Measurements from ENCODE around the gene MAGED2.
"Not testable (repeated sequence)": the region's sequence is repeated elsewhere in the genome, so short reads cannot be mapped to it uniquely, and the experiment has no call there.

The MAGED2 gene

GRCh38 chrX:54820737-54821136 lies 13.2 kb downstream of the MAGED2 start:
- H3K9ac ChIP-seq (ENCODE audit: low read length): no peak overlapping the region
- H3K36me3 ChIP-seq (ENCODE audit: insufficient read depth, low read length): no peaks in the 10 kb centered on the region
- no peaks in the 10 kb centered on the region for H3K9me3 ChIP-seq (ENCODE audit: low read length)
- H3K27me3 ChIP-seq (ENCODE audit: control insufficient read depth in 1 of 2, insufficient read depth in 2 of 2, low read length in 2 of 2): peaks cover 0 to 4% of the 10 kb centered on the region in 2 donors
- H3K4me1 ChIP-seq (ENCODE audit: insufficient read depth, low read length): no peaks in the 10 kb centered on the region
- no peak overlapping the region for H3K27ac ChIP-seq (ENCODE audit: low read depth, low read length)
- H3K4me3 ChIP-seq (ENCODE audit: low read depth in 1 of 2, low read length in 2 of 2): no peak overlapping the region

- no peak overlapping the region for H3K4me3 ChIP-seq (ENCODE audit: low read depth in 1 of 2, low read length in 2 of 2)
These were observed 13.8 kb downstream of the MAGED2 start for GRCh38 chrX:54821310-54821709.

DNA sequence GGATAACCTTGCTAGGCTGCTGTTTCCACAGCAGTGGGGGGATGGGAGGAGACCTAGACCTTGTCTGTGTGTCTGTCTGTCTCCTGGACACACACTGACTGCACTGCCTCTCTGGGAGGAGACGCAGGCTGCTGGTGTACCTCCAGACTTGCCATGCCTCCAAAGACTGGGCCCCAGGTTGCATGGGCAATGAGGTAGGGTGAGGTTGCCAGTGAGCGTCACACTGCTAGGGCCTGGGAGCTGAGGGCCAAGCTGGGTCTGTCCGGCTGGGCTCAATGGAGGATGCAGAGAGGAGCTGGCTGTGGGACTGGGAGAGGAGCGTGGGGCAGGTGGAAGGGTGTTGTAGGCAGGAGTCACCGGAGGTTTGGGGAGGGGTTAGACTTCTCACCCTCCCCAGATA lies 16.6 kb downstream of the MAGED2 start:
- Histone ChIP-seq H3K27ac (ENCODE audit: low read depth, low read length) (no peak overlapping the region), H3K4me3 (ENCODE audit: low read depth in 1 of 2, low read length in 2 of 2) (no peak overlapping the region)

More at GRCh38 chrX:54821310-54821709, 13.8 kb downstream of the MAGED2 start:
- H3K36me3 ChIP-seq (ENCODE audit: insufficient read depth, low read length): no peaks in the 10 kb centered on the region
- no peak overlapping the region for H3K27ac ChIP-seq (ENCODE audit: low read depth, low read length)
- H3K9ac ChIP-seq (ENCODE audit: low read length): no peak overlapping the region
- no peaks in the 10 kb centered on the region for H3K9me3 ChIP-seq (ENCODE audit: low read length)
- H3K27me3 ChIP-seq (ENCODE audit: control insufficient read depth in 1 of 2, insufficient read depth in 2 of 2, low read length in 2 of 2): peaks cover 0 to 4% of the 10 kb centered on the region in 2 donors
- no peaks in the 10 kb centered on the region for H3K4me1 ChIP-seq (ENCODE audit: insufficient read depth, low read length)

DNA sequence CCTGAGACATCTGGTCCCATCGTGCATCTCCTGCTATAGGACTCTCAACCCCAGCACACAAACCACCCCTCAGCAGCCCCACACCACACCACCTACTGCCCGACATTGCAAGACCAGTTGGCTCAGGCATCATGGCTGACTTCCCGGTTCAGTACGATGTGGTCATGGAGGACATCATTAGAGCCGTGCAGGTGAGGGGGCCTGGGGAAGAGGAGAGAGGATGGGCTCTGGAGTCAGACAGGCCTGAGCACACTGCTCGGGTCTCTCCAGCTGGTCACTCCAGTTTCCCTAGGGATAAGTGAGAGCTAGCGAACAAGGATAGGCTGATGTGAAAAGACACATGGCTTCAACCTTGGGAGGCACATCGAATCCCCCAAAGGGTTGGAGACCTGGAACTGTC lies 17.2 kb downstream of the MAGED2 start:
- H3K4me1 ChIP-seq (ENCODE audit: insufficient read depth, low read length): no peaks in the 10 kb centered on the region
- H3K9me3 ChIP-seq (ENCODE audit: low read length): no peaks in the 10 kb centered on the region
- H3K27ac ChIP-seq (ENCODE audit: low read depth, low read length): no peak overlapping the region
- no peak overlapping the region for H3K9ac ChIP-seq (ENCODE audit: low read length)
- no peak overlapping the region for H3K4me3 ChIP-seq (ENCODE audit: low read depth in 1 of 2, low read length in 2 of 2)
- no peaks in the 10 kb centered on the region for H3K27me3 ChIP-seq (ENCODE audit: control insufficient read depth in 1 of 2, insufficient read depth in 2 of 2, low read length in 2 of 2)
- no peaks in the 10 kb centered on the region for H3K36me3 ChIP-seq (ENCODE audit: insufficient read depth, low read length)

More for the DNA sequence above, 16.6 kb downstream of the MAGED2 start:
- Histone ChIP-seq H3K9me3 (ENCODE audit: low read length) (no peaks in the 10 kb centered on the region), H3K36me3 (ENCODE audit: insufficient read depth, low read length) (no peaks in the 10 kb centered on the region), H3K9ac (ENCODE audit: low read length) (no peak overlapping the region), H3K27me3 (ENCODE audit: control insufficient read depth in 1 of 2, insufficient read depth in 2 of 2, low read length in 2 of 2) (no peaks in the 10 kb centered on the region), H3K4me1 (ENCODE audit: insufficient read depth, low read length) (no peaks in the 10 kb centered on the region)

DNA sequence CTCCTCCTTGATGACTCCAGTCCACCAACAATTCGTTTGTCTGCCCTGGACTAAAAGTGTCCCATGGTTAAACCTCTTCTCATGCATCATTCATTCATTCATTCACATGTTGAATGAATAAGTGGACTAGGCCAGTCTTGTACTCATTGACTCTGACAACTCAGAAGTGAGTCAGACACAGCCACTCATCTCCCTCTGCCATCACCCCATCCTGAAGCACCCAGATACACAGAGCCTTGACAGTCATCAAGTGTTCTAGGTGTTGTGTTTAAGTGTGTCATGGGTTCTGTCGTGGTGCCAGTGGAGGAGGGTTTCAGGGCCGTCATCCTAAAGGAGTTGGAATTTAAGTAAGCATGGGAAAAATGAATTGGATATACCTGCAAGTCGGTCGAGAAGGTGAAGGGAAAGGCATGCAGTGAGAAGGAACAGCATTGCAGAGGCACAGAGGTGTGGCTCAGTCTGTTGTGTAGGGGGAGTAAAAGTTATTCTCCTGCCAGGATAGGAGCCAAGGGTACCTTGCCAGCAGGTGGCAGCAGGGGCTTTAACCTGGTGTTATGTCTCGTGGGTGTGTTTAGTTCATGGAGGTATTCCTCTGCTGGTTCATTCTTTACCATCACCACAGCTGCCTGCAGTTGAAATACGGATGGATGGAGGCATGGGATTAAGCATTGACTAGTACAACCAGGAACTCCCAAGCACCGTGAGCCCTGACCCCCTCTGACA lies 18.3 kb downstream of the MAGED2 start:
- Histone ChIP-seq H3K27ac (ENCODE audit: low read depth, low read length) (no peak overlapping the region), H3K9ac (ENCODE audit: low read length) (no peak overlapping the region), H3K27me3 (ENCODE audit: control insufficient read depth in 1 of 2, insufficient read depth in 2 of 2, low read length in 2 of 2) (no peaks in the 10 kb centered on the region), H3K9me3 (ENCODE audit: low read length) (no peaks in the 10 kb centered on the region), H3K4me3 (ENCODE audit: low read depth in 1 of 2, low read length in 2 of 2) (no peak overlapping the region), H3K4me1 (ENCODE audit: insufficient read depth, low read length) (no peaks in the 10 kb centered on the region), H3K36me3 (ENCODE audit: insufficient read depth, low read length) (no peaks in the 10 kb centered on the region)

DNA sequence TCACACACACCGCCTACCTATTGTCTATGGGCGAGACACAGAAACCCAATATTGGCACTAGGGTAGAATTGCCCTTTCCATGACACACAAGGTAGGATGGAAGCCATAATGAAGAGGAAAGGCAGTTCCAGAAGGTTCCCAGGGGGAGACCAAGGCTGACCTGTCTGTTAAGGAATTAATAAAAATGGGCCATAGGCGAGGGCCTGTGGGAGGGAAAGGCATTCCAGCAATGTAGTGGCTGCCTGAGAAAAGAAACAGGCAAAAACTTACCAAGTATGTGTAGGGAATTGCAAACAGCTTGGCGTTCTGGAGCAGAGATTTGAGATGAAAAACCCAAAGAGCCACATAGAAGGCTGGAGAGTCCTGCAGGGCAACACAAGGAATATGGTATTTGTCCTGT lies 19.1 kb downstream of the MAGED2 start:
- no peaks in the 10 kb centered on the region for H3K27me3 ChIP-seq (ENCODE audit: control insufficient read depth in 1 of 2, insufficient read depth in 2 of 2, low read length in 2 of 2)
- no peak overlapping the region for H3K4me3 ChIP-seq (ENCODE audit: low read depth in 1 of 2, low read length in 2 of 2)
- no peaks in the 10 kb centered on the region for H3K4me1 ChIP-seq (ENCODE audit: insufficient read depth, low read length)
- H3K9ac ChIP-seq (ENCODE audit: low read length): no peak overlapping the region
- no peak overlapping the region for H3K27ac ChIP-seq (ENCODE audit: low read depth, low read length)
- no peaks in the 10 kb centered on the region for H3K36me3 ChIP-seq (ENCODE audit: insufficient read depth, low read length)
- no peaks in the 10 kb centered on the region for H3K9me3 ChIP-seq (ENCODE audit: low read length)

GRCh38 chrX:54838583-54838982 lies 31.0 kb downstream of the MAGED2 start:
- Histone ChIP-seq H3K9me3 (ENCODE audit: low read length) (no peaks in the 10 kb centered on the region), H3K27me3 (ENCODE audit: control insufficient read depth in 1 of 2, insufficient read depth in 2 of 2, low read length in 2 of 2) (peaks cover 0 to 7% of the 10 kb centered on the region in 2 donors), H3K4me3 (ENCODE audit: low read depth in 1 of 2, low read length in 2 of 2) (no peak overlapping the region), H3K36me3 (ENCODE audit: insufficient read depth, low read length) (no peaks in the 10 kb centered on the region), H3K9ac (ENCODE audit: low read length) (no peak overlapping the region), H3K4me1 (ENCODE audit: insufficient read depth, low read length) (no peaks in the 10 kb centered on the region), H3K27ac (ENCODE audit: low read depth, low read length) (no peak overlapping the region)

DNA sequence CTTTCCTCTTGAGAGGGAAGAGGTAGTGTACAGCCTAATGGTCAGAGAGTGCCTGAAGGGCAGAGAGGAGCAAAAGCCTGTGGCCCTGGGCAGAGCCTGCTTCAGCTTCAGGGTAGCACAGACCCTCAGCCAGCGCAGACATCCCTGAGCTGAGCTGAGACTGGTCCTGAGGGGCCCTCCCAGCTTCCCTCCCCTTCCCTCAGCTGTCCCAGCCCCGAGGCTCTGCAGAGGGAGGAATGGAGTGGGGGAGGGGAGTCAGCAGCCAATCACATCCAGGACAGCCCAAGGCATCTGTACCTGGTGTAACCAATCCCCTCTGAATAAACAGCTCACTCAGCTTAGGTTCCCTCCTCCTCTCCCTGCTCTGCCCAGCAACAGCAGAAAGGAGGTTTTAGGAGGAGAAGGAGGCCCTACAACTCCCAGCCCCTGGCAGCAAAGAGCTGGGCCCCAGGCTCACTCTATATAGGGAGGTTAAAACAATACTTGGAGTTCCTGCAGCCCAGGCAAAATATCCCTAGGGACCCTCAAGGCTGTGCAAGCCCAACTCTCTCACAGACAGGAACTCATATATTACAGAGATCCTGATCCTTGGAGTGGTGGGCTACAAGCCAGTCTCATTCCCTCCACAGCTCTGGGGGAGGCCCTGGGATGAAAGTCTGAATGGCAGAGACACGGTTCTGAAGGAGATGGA lies 33.8 kb downstream of the MAGED2 start:
- not testable (repeated sequence) for H3K36me3 ChIP-seq (ENCODE audit: insufficient read depth, low read length); H3K27me3 ChIP-seq (ENCODE audit: control insufficient read depth in 1 of 2, insufficient read depth in 2 of 2, low read length in 2 of 2); H3K4me1 ChIP-seq (ENCODE audit: insufficient read depth, low read length); H3K27ac ChIP-seq (ENCODE audit: low read depth, low read length); H3K4me3 ChIP-seq (ENCODE audit: low read depth in 1 of 2, low read length in 2 of 2); H3K9ac ChIP-seq (ENCODE audit: low read length); H3K9me3 ChIP-seq (ENCODE audit: low read length)

GRCh38 chrX:54842607-54843006 lies 35.1 kb downstream of the MAGED2 start:
- Histone ChIP-seq H3K4me1 (ENCODE audit: insufficient read depth, low read length) (no peaks in the 10 kb centered on the region), H3K9ac (ENCODE audit: low read length) (no peak overlapping the region), H3K27me3 (ENCODE audit: control insufficient read depth in 1 of 2, insufficient read depth in 2 of 2, low read length in 2 of 2) (peaks cover 0 to 7% of the 10 kb centered on the region in 2 donors), H3K27ac (ENCODE audit: low read depth, low read length) (no peak overlapping the region), H3K9me3 (ENCODE audit: low read length) (no peaks in the 10 kb centered on the region), H3K36me3 (ENCODE audit: insufficient read depth, low read length) (no peaks in the 10 kb centered on the region), H3K4me3 (ENCODE audit: low read depth in 1 of 2, low read length in 2 of 2) (no peak overlapping the region)

DNA sequence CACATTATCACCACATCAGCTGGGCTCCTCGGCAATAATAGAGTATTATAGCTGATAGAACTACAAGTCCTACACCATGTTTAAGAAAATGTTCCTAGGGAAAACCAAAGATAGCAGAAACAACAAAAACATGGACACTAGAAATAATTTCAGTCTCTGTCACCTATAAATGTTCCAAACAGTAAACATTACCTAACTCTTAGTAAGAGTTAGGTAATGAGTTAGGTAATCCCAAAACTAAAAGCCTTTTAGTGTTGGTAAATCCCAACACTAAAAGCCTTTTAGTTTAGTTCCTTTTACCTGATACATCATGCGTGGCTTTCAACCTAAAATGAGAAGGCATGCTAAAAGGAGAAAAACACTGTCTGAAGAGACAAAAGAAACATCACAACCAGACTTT lies 35.5 kb downstream of the MAGED2 start:
- Histone ChIP-seq H3K36me3 (ENCODE audit: insufficient read depth, low read length) (no peaks in the 10 kb centered on the region), H3K4me3 (ENCODE audit: low read depth in 1 of 2, low read length in 2 of 2) (no peak overlapping the region), H3K4me1 (ENCODE audit: insufficient read depth, low read length) (no peaks in the 10 kb centered on the region), H3K27ac (ENCODE audit: low read depth, low read length) (no peak overlapping the region), H3K9ac (ENCODE audit: low read length) (no peak overlapping the region), H3K9me3 (ENCODE audit: low read length) (no peaks in the 10 kb centered on the region), H3K27me3 (ENCODE audit: control insufficient read depth in 1 of 2, insufficient read depth in 2 of 2, low read length in 2 of 2) (peaks cover 0 to 7% of the 10 kb centered on the region in 2 donors)

GRCh38 chrX:54847700-54848099 lies 40.2 kb downstream of the MAGED2 start:
- not testable (repeated sequence) for H3K4me1 ChIP-seq (ENCODE audit: insufficient read depth, low read length); H3K36me3 ChIP-seq (ENCODE audit: insufficient read depth, low read length); H3K9me3 ChIP-seq (ENCODE audit: low read length); H3K9ac ChIP-seq (ENCODE audit: low read length); H3K4me3 ChIP-seq (ENCODE audit: low read depth in 1 of 2, low read length in 2 of 2); H3K27me3 ChIP-seq (ENCODE audit: control insufficient read depth in 1 of 2, insufficient read depth in 2 of 2, low read length in 2 of 2); H3K27ac ChIP-seq (ENCODE audit: low read depth, low read length)

DNA sequence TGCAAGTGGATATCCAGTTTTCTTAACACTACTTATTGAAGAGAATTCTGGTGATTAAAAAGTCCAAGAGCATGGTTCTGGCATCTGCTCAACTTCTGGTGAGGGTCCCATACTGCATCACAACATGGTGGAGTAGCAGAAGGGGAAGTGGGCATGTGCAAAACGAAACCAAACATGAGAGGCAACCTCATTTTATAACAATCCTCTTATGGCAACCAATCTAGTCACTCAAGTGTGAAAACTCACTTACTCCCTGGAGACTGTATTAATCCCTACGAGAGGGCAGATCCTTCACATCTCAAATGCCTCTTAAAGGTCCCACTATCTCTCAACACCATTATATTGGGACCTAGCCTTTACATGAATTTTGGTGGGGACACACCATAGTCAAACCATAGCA lies 57.7 kb downstream of the MAGED2 start:
- Histone ChIP-seq H3K4me1 (ENCODE audit: insufficient read depth, low read length) (no peaks in the 10 kb centered on the region), H3K4me3 (ENCODE audit: low read depth in 1 of 2, low read length in 2 of 2) (no peak overlapping the region), H3K27ac (ENCODE audit: low read depth, low read length) (no peak overlapping the region), H3K9ac (ENCODE audit: low read length) (no peak overlapping the region), H3K36me3 (ENCODE audit: insufficient read depth, low read length) (no peaks in the 10 kb centered on the region), H3K27me3 (ENCODE audit: control insufficient read depth in 1 of 2, insufficient read depth in 2 of 2, low read length in 2 of 2) (no peaks in the 10 kb centered on the region), H3K9me3 (ENCODE audit: low read length) (peaks cover 5% of the 10 kb centered on the region)

Measured in muscle layer of colon (tissue), 2 donors.